NB4 (cell line): ENCODE results near the gene IGF1.

Experiments used
- DNase-seq: peaks from one replicate; pipeline ENCODE4 v3.0.0; 2010; ENCODE audit warnings: low read depth
- H3K4me3 ChIP-seq: one replicate; pipeline ENCODE4 v1.5.1; 2011; ENCODE audit warnings: mild to moderate bottlenecking, low read depth, low read length, moderate library complexity
- MYC ChIP-seq: IDR thresholded peaks from 2 replicates; pipeline ENCODE4 v1.6.1; 2011; ENCODE audit warnings: low read depth, low read length
- POLR2A ChIP-seq: IDR thresholded peaks from 2 replicates; pipeline ENCODE4 v1.6.1; 2011; ENCODE audit warnings: mild to moderate bottlenecking; ENCODE audit not compliant: insufficient read length; ENCODE audit errors: extremely low read depth
- TF ChIP-seq, protein P1 (sequence below): IDR thresholded peaks from 2 replicates; pipeline ENCODE4 v1.6.1; 2011; ENCODE audit warnings: low read depth, low read length
- TF ChIP-seq, protein P2 (sequence below): IDR thresholded peaks from one replicate; pipeline ENCODE4 v1.5.1; 2012; ENCODE audit warnings: low read depth, low read length

The IGF1 gene

DNA sequence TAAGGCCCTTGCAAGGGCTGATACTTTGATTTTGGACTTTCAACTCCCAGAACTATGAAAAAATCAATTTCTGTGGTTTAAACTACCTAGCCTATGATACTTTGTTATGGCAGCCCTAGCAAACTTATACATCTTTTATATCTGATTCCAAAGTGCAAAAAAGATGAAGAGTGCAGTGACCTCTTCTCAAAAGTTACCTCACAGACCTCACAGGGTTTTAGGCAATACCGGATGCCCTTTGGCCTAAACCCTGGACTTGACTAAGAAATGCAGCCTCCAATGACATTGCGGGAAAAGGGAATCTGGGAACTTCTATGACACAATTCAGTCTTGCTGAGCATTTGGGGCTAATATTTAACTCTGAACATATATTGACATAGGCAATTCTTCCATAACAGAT is 63.3 kb downstream of the IGF1 start:
- TF ChIP-seq, protein P1, sequence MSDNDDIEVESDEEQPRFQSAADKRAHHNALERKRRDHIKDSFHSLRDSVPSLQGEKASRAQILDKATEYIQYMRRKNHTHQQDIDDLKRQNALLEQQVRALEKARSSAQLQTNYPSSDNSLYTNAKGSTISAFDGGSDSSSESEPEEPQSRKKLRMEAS, result no peak
- no peak for TF ChIP-seq POLR2A
- no peak for TF ChIP-seq MYC
- H3K4me3 ChIP-seq, result no peak overlapping the region
- no peak for DNase-seq

DNA sequence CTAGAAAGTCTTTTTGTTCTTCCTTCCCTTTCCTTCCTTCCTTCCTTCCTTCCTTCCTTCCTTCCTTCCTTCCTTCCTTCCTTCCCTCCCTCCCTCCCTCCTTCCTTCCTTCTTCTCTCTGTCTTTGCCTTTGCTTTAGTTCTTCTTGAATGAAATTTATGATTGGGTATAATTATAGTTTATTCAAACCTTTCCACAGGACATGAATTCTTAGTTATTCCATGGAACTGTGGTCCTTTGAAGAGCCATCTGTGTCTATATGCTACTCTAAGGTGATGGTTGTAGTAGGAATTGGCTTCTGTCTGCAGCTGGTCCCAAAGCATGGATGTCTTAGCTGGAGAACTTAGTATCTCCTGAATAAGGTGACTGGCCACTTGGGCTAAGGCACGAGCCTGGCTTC is 64.8 kb downstream of the IGF1 start:
- DNase-seq, result no peak
- H3K4me3 ChIP-seq, result no peak overlapping the region
- TF ChIP-seq, protein P1, result no peak
- TF ChIP-seq, protein P2, sequence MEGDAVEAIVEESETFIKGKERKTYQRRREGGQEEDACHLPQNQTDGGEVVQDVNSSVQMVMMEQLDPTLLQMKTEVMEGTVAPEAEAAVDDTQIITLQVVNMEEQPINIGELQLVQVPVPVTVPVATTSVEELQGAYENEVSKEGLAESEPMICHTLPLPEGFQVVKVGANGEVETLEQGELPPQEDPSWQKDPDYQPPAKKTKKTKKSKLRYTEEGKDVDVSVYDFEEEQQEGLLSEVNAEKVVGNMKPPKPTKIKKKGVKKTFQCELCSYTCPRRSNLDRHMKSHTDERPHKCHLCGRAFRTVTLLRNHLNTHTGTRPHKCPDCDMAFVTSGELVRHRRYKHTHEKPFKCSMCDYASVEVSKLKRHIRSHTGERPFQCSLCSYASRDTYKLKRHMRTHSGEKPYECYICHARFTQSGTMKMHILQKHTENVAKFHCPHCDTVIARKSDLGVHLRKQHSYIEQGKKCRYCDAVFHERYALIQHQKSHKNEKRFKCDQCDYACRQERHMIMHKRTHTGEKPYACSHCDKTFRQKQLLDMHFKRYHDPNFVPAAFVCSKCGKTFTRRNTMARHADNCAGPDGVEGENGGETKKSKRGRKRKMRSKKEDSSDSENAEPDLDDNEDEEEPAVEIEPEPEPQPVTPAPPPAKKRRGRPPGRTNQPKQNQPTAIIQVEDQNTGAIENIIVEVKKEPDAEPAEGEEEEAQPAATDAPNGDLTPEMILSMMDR, result no peak
- TF ChIP-seq MYC, result no peak

DNA sequence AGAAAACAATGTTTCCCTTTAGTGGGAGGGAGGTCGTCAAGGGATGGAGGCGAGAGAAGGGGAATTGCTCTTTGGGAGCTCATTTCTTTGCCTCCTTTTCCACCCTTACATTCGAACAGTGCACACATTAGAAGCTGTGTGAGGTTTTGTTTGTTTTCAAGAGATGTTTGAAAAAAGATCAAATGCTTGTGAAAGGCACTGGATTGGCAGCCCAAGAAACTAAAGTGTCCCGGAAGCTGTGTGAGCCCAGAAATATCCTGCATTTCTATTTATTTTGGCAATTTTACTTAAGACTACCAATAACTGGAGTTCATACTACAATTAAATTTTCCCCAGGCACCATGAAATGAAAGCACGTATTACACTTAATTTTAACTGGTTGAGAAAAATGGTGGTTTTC is 67.0 kb downstream of the IGF1 start:
- no peak for TF ChIP-seq POLR2A

DNA sequence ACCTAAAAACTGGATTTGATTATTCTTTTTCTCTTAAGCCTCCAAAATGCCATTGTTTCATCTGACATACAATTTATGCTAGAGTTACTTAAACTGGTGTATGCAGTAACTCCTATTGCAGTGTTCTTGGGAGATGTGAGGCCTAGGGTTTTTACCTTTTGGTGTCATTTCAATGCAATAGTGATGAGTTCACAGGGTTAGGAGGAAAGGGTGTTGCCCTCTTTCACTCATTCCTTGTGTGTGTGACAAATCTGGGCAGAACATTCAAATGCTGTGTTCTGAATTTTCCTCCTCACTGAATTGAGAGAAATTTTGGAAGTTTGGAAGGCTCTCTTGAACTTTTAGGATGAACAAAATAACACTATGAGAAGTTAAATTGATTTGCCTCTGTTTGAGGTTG is 69.9 kb downstream of the IGF1 start:
- no peak for TF ChIP-seq POLR2A
- TF ChIP-seq MYC, result no peak
- TF ChIP-seq, protein P1, result no peak
- TF ChIP-seq, protein P2, result no peak

More for the DNA sequence above, 67.0 kb downstream of the IGF1 start:
- H3K4me3 ChIP-seq, result no peak overlapping the region
- no peak for DNase-seq

DNA sequence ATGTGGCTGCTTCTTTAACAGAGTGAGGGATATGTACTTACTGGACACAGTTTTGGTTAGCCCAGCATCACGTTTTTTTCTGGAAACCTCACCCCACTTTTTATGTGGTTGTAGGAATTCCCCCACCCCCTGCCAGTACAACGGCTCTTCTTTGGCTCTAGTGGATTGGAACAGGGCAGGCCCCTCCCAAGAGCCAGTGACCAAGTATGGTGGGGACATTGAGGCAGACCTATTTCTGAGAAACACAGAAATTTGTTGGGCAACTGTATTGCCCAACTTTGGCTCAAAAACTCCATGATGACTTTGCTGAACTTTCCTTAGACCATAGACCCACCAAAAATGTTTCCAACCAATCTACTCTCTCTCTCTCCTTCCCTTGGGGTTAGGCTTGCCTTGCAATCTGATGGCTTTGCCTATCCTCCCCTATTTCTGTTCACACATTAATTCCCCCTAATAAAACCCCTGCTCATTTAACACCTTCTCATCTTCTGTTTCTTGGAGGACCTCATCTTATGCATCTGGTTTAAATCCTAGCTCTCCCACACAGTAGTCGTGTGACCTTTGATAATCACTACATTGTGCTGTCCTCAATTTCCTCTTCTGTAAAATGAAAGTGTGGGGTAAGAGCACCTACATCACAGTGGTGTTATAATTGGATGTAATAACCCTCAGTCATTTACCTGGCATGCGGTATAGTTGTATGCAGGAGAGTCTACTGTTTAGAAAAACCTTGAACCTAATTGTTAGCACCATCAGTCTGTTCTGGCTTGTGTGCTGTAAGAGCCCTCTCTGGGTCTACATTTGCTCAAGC is 71.7 kb downstream of the IGF1 start:
- H3K4me3 ChIP-seq, result no peak overlapping the region
- TF ChIP-seq, protein P1, result no peak
- DNase-seq, result no peak

More for the DNA sequence above, 69.9 kb downstream of the IGF1 start:
- DNase-seq, result no peak
- H3K4me3 ChIP-seq, result no peak overlapping the region

DNA sequence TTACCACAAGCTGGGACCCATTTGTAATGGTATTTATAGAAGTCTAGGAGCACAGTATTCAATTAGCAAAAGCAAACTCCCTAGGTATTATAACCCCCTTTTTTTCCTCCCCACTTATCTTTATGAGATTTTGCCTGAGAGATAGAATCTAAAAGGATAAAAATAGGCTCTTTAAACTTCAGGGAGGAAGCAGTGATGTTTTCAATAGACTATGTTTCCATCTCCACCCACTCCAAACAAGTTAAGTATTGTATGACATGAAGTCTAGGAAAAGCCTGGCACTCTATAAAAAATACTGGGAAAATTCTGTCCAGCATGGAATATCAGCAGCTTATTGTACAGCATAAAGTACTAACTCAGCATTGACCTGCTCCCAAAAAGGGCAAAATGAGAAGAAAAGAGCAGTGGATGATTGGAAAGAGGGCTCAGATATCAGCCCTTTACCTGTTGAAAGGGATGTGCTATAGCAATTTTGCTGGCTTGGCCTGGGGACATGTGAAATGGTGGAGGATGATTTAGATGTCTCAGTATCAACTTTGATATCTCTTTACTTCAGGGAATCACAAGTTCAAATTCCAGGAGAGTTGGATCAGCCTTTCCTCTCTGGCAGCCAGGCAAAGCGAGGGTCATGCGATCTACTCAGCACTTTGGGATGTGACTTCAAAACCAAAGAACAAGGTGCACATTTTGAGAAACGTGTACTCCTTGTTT is 72.4 kb downstream of the IGF1 start:
- DNase-seq, result no peak
- TF ChIP-seq POLR2A (no peak), MYC (no peak)
- TF ChIP-seq, protein P2, result no peak
- TF ChIP-seq, protein P1, result no peak
- no peak overlapping the region for H3K4me3 ChIP-seq

DNA sequence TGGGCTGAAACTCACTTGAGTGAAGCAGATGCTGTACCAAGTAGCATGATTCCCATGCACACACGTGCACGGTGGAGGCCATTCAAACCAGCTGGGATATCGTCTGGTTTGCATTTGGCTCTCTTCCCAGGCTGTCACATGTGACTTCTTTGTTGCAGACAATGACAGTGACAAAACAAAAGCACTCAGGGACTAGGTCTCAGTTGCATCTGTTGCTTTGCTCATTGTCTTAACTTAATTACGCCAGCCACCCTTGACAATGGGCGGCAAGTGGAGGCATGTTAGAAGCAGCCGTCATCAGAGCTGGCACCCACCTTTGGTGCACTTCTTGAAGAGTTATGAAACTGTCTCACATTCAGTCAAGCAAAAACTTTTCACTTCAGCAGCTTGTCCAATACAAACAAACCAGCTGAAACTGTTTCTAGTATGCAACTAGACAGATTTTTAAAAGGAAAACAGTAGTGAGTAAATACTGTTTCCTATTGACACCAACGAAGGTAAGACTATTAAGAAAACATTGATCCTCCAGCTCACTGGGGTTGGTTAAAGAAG is 74.3 kb downstream of the IGF1 start:
- H3K4me3 ChIP-seq, result no peak overlapping the region
- TF ChIP-seq POLR2A (no peak), MYC (no peak)
- TF ChIP-seq, protein P1, result no peak
- TF ChIP-seq, protein P2, result no peak
- no peak for DNase-seq
